ENCODE measurements around the gene EIPR1.

- no peak for TF ChIP-seq CTCF (conservative IDR thresholded peaks at IDR 0.05)
- no peak for TF ChIP-seq ZFX (IDR thresholded peaks at IDR 0.05)
Observed at GRCh38 chr2:3194828-3195227, 182.8 kb downstream of the EIPR1 start.
